SH-SY5Y (cell line): ENCODE results near the gene PXYLP1.

Source experiments
- GATA2 ChIP-seq: IDR thresholded peaks from 2 replicates; pipeline ENCODE4 v1.6.1; 2011; ENCODE audit warnings: mild to moderate bottlenecking, low read depth, low read length
- GATA3 ChIP-seq: IDR thresholded peaks from 2 replicates; pipeline ENCODE4 v1.6.1; 2011; ENCODE audit warnings: low read depth, mild to moderate bottlenecking, low read length, moderate library complexity

GRCh38 chr3:141218162-141218835 is 13.3 kb upstream of the PXYLP1 start:
- no peak for TF ChIP-seq GATA2
- TF ChIP-seq GATA3, result no peak
